GM18498 (cell line): ENCODE data around the gene NPTX1.

Source experiments
- ATAC-seq: cut with Tn5 transposase; IDR thresholded peaks from one replicate; pipeline ENCODE4 v1.9.1; 2021; ENCODE audit warnings: mild to moderate bottlenecking, moderate library complexity; ENCODE audit not compliant: unreplicated experiment

Gene NPTX1

DNA sequence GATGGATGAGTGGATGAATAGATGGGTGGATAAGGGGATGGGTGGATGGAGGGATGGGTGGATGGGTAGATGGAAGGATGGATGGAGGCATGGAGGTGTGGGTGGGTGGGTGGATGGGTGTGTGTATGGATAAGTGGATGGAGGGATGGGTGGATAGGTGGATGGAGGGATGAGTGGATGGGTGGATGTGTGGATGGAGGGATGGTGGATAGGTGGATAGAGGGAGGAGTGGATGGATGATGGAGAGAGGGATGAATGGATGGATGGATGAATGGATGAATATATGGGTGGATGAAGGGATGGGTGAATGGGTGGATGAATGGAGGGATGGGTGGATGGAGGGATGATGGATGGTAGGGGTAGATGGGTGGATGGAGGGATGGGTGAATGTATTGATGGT, 27.5 kb upstream of the NPTX1 start:
- ATAC-seq, result no peak

- ATAC-seq, result no peak
Observed at GRCh38 chr17:80503031-80503430, 26.6 kb upstream of the NPTX1 start.

DNA sequence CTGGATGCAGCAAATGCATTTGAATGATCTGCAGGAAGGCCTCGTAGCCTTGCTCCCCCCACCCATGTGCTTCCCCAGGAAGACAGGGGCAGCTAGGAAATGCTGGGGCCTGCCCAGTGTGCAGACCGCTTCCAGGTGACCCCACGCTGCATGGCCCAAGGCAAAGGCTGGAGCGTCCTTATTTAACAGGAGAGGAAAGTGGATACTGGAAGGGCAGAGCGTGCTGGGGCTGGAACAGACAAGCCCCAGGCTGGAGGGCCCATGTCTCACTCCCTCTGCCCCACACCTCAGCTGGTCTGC, 26.1 kb upstream of the NPTX1 start:
- ATAC-seq, result no peak

DNA sequence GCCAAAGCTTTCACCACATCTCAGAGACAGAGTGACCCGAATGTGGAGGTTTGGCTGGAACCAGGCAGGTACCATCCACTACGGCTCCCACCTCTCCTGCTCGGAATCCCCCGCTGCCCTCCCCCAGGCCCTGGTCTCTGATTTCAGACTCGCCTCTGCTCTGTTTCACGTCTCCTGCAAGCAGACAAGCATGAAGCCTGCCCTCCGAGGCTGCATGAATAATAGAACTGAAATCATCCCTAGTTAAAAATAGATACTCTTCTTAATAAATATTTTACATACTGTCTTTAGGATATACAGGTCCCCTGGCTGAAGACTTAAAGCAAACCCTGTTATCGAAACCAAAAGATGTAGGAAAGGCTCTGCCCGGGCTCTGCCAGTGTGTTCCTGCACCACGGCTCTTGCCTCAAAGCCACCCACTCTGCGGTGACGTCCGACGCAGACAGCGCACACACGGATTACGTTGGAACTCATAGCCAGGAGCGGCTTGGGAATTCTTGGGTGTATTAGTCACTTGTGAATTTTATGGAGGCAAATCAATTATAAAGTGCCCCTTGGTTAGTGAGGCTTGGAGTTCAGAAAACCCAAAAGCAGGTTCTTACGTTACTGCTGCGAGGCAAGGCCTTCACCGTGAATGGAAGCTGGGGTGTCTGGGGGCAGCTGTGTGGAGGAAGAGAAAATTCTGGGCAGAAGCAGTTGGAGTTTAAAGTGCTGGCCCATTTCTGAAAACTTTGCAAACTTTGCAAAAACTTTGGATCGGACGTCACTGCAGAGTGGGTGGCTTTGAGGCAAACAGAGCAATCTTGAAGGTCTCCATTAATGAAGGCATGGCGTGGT, 25.6 kb upstream of the NPTX1 start:
- no peak for ATAC-seq

DNA sequence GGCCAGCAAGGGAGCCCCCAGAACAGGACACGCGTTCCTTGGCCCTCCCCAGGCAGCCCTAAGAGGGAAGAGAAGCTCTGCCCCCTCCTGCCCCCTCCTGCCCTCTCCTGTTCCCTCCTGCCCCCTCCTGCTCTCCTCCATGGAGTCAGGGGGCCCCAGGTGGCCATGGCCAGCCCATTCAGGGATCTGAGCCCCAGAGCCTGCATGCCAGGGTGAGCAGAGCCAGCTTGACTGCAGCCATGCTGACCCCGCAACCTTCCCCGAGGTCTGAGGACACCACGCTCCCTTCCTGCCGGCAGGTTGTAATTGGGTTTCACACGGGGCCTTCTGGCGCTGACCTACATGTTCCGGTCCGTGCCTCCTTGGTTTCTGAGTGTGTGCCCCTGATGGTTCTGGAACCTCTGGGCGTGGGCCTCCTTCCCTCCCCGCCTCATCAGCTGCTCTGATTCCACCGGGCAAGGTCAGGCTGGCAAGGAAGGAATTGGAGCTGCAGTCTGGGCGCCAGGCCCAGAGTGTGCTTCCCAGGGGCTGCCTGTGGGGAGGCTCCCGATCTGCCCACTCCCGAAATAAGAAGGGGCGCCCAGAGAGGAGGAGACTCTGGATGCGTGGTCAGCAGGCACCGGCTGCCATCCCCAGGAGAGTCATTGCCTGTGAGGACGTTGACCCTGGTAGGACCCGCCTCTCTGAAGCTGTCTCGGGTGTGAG, 23.7 kb upstream of the NPTX1 start:
- no peak for ATAC-seq

DNA sequence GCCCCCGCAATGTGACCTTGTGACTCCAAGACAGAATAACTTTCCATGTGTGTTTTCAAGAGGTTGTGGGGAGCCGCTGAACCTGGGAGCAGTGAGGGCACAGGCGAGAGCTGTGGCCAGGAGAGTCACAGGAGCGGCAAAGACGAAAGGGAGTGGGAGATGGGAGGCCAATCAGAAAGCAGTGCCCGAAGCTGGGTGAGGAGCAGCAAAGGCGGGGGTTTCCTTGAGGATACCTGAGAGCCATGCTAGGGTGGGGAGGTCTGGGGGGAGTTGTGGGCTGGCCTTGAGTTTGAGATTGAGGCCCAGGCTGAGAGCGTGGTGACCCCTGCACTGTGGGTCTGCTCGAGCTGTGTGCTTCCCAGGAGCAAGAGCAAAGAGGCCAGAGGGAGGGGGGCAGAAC, 23.2 kb upstream of the NPTX1 start:
- no peak for ATAC-seq

DNA sequence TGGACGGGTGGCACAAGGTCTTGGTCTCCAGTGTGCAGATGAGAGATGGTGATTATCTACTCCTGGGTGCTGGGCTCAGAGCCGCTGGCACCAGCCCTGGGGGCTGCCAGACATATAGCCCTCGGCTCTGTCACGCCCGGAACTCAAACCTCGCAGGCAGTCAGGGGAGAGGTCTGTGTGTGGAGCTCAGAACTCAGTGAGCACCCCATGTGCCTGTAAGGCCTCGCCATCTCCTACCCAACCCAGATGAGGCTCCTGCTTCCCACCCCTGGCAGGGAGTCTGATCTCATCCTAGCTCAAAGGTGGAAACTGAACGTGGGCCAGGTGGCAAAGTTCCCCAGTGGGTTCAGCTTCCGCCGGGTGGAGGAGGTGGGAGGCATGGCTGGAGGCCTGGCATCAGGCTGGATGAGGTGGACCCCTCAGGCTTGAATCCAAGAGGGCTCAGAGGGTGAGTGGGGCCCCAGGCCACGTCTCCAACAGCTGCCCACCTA, 22.6 kb upstream of the NPTX1 start:
- no peak for ATAC-seq

DNA sequence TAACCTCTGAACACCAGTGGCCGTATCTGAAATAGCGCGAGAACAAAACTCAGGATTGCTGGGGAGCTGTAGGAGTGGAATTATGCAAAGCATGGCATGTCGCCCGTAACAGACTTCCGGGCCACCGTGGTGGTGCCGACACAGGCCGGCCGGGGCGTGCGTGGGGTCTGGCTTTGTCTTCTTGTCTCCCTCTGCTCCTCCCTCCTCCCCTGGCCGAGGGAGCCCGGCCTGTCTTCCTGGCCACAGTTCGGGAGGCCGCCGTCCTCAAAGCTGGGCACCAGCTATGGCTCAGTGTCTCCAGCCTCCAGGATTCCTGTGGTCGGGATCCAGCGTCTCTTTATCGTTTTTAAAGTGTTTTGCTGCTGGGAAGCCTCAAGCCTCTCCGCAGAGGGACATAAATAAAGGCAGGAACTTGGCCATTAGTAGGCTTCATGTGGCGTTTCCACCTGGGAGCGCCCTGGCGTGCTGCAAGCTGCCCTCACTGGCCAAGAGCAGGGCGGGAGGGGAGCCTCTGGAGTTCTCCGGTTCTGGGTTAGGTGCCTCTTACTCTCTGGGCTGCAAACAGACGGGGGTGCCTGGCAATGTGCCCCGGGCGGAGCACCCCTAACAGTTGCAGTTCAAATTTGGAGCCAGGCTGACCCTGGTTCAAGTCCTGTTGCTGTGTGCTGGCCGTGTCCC, 22.0 kb upstream of the NPTX1 start:
- no peak for ATAC-seq

- no peak for ATAC-seq
Observed at GRCh38 chr17:80497726-80498241, 21.4 kb upstream of the NPTX1 start.

- ATAC-seq, result no peak
Observed at GRCh38 chr17:80494547-80494946, 18.1 kb upstream of the NPTX1 start.

DNA sequence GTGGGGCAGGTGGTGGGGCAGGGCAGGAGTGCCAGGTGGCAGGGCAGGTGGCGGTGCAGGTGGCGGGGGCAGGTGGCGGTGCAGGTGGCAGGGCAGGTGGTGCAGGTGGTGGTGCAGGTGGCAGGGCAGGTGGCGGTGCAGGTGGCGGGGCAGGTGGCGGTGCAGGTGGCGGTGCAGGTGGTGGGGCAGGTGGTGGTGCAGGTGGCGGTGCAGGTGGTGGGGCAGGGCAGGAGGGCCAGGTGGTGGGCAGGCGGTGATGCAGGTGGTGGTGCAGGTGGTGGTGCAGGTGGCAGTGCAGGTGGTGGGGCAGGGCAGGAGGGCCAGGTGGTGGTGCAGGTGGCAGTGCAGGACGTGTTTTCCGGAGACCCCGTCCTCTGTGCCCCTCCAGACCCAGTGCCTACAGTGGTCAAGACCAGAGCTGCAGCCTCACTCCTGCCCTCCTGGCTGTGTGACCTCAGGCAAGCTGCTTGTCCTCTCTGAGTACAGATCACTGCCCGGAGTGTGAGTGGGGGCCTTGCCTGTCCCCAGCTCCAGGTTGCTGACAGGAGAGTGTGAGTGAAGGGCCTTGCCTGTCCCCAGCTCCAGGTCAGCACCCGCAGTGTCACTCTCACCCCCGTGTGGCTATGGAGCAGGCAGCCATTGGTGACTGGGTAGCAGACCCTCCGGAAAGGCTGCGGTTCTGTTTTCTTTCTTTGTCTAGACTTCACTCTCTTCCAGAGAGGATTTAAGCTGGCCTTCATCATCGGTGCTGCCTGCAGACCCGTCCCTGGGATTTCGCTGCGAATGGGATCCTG, 16.1 kb upstream of the NPTX1 start:
- ATAC-seq, result no peak

- ATAC-seq, result no peak
Observed at GRCh38 chr17:80491478-80492342, 15.3 kb upstream of the NPTX1 start.

DNA sequence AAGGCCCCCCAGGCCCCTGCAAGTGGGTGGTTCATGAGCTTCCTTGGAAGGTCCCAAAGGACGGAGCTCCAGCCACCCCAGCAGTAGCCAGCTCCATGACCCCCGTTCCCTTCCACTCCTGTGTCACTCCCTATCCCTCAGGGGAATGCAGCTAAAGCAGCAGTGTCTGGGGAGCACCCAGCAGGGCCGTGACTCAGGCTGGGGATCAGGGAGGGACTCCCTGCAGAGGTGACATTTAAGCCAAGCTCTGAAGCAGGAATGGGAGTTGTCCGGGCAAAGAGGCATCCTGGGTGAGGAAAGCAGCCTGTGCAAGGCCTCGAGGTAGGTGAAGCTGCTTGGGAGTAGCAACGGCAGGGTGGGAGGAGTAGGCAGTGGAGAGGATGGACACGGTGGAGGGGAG, 11.1 kb upstream of the NPTX1 start:
- no peak for ATAC-seq

DNA sequence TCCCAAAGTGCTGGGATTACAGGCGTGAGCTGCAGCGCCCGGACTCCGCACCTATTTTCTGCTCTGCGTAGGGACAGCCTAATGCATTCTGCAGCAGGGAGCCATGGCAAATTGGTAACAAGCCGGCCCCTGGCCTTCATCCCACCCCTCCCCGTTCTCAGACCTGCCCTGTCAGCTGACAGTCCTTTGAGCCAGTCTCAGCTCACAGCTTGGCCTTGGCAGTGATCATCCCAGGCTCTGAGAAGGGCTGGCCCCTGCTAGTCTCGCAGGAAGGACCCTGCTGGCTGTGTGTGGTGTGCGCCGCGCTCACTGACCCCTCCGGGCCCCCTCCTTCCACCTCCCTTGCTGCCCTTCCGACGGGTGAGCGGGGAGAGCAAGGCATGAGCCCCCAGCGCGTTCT, 10.3 kb upstream of the NPTX1 start:
- ATAC-seq, result no peak

GRCh38 chr17:80485846-80486245, 9.4 kb upstream of the NPTX1 start:
- ATAC-seq, result no peak

- ATAC-seq, result no peak
Observed at GRCh38 chr17:80482555-80483308, 6.3 kb upstream of the NPTX1 start.

DNA sequence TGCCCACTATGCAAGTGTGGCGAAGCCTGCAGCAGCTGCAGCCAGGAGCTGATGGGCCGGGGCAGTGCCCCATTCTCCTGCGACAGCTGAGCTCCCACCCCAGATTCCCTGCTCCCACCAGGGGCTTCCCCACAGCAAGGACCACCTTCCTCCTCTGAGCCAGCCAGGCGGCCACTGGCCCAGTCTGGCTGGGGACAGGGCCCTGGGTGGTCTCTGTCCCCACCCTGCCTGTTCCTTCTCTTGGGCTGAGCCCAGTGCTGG, 5.6 kb upstream of the NPTX1 start:
- no peak for ATAC-seq

GRCh38 chr17:80481284-80482057, 5.1 kb upstream of the NPTX1 start:
- no peak for ATAC-seq

DNA sequence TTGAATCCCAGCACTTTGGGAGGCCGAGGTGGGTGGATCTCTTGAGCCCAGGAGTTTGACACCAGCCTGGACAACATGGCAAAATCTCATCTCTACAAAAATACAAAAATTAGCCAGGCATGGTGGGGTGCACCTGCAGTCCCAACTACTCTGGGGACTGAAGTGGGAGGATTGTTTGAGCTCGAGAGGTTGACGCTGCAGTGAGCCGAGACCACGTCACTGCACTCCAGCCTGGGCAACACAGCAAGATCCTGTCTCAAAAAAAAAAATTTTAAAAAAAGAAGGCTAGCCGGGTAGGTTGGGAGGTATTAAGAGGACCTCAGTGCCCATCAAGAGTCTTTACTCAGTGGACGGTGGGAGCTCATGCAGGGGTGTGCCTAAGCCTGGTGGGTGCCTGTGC, 3.8 kb upstream of the NPTX1 start:
- ATAC-seq, result no peak
